Erythroblast (primary cell): ENCODE measurements around the gene PPP1R15A.

Experiments used
- GATA1 ChIP-seq: IDR thresholded peaks from 2 replicates; pipeline ENCODE4 v1.6.1; 2011; ENCODE audit warnings: low read depth, mild to moderate bottlenecking, control low read depth, low read length, moderate library complexity
- POLR2A ChIP-seq: IDR thresholded peaks from 2 replicates; pipeline ENCODE4 v1.6.1; 2011; ENCODE audit warnings: mild to moderate bottlenecking, low read length

DNA sequence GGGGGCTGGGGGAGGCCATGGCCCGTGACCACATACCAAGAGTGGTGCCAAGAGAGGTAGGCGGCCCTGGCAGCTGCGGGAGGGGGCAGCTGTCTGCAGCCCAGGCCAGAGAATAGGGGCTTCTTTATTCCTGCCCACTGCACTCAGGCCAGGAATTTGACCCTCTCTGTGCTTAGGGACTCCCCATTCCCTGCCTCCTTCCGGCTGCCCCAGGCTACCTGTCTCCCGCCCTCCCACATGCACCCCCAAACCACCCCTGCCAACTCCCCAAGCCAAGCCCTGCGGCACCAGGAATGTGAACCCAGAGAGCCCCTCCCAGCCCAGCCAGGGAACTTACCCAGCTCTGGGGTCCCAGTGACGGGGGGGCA, 4.5 kb upstream of the PPP1R15A start:
- no peak for TF ChIP-seq POLR2A
- TF ChIP-seq GATA1, result no peak
